GM19455 (cell line): ENCODE results near the gene TCF19.

Source experiments
- ATAC-seq: cut with Tn5 transposase; IDR thresholded peaks from one replicate; pipeline ENCODE4 v1.9.1; 2021; ENCODE audit not compliant: unreplicated experiment

TCF19 gene

GRCh38 chr6:31126396-31127175 lies 31.8 kb upstream of the TCF19 start:
- no peak for ATAC-seq

GRCh38 chr6:31128093-31128676 lies 30.2 kb upstream of the TCF19 start:
- no peak for ATAC-seq

GRCh38 chr6:31129130-31129529 lies 29.3 kb upstream of the TCF19 start:
- no peak for ATAC-seq

GRCh38 chr6:31130751-31131150 lies 27.6 kb upstream of the TCF19 start:
- ATAC-seq = no peak

- no peak for ATAC-seq
Measured at GRCh38 chr6:31131595-31131994, 26.8 kb upstream of the TCF19 start.

- ATAC-seq = no peak
Measured at GRCh38 chr6:31132806-31133205, 25.6 kb upstream of the TCF19 start.

GRCh38 chr6:31135710-31136109 lies 22.7 kb upstream of the TCF19 start:
- no peak for ATAC-seq

- no peak for ATAC-seq
Measured at GRCh38 chr6:31138982-31139381, 19.4 kb upstream of the TCF19 start, which contains the start of gene PSORS1C2. PSORS1C2 (minus strand) TSS chr6:31139066; CDS start chr6:31139026, 40 bp downstream.

GRCh38 chr6:31139599-31139998 lies 18.8 kb upstream of the TCF19 start:
- ATAC-seq = no peak

GRCh38 chr6:31140643-31141042 lies 17.7 kb upstream of the TCF19 start:
- ATAC-seq = no peak

- no peak for ATAC-seq
Measured at GRCh38 chr6:31142361-31142761, 16.0 kb upstream of the TCF19 start.

GRCh38 chr6:31143148-31143547 lies 15.2 kb upstream of the TCF19 start:
- no peak for ATAC-seq

- no peak for ATAC-seq
Measured at GRCh38 chr6:31144296-31144969, 14.0 kb upstream of the TCF19 start.

GRCh38 chr6:31144970-31145340 lies 13.4 kb upstream of the TCF19 start:
- no peak for ATAC-seq

GRCh38 chr6:31145386-31145785 lies 13.0 kb upstream of the TCF19 start:
- no peak for ATAC-seq

- ATAC-seq = no peak
Measured at GRCh38 chr6:31149827-31150447, 8.5 kb upstream of the TCF19 start.

- no peak for ATAC-seq
Measured at GRCh38 chr6:31152781-31153180, 5.6 kb upstream of the TCF19 start.

GRCh38 chr6:31154436-31154835 lies 4.0 kb upstream of the TCF19 start:
- ATAC-seq = no peak

GRCh38 chr6:31156641-31157040 lies 1.7 kb upstream of the TCF19 start:
- no peak for ATAC-seq

GRCh38 chr6:31157513-31158139 lies 763 bp upstream of the TCF19 start, which contains the start of gene CCHCR1:
CCHCR1 (minus strand) TSS chr6:31157802; CDS start chr6:31157600, 202 bp downstream.
- no peak for ATAC-seq
